NCI-H345 (cell line): Measurements from ENCODE around the gene AUTS2.

Experiments
- DNase-seq: peaks from one replicate; lab custom pipeline; 2025; lab: John Stamatoyannopoulos, UW

AUTS2 gene

DNA sequence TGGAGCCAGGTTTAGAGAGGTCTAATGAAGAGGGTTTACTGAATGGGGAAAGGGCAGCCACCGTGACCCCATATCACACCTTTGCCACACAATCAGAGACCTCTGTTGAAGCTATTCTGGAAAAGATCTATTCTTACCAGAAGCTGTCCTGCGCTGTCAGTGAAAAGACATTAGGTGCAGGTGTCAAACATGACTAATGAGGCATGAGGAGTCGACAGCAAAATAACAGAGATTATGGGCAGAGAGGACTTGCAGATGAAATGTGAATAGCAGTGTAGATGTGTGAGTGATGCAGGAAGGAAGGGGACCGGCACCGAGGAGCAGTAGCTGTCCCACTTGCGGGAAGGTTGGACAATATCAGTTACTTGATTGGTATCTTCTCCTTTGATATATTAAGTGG, 906.0 kb downstream of the AUTS2 start:
- no peak for DNase-seq

DNA sequence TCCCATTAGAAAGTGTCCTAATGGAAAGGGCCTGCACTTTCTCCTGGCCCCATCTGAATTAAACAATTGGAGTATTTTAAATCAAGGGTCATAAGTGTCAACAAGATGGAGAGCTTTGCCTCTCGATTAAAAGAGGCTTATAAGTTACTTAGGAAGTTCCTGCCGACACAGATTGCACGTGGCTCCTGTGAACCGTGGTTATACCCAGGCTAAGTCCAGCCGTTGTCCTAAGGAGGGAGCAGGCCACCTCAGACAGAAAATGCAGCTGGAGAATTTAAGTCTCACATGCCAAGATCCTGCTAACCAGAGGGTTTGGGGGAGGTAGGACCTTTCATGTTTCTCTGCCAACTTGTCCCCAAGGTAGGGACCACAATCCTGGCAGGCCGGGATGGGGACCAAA, 907.2 kb downstream of the AUTS2 start:
- no peak for DNase-seq

DNA sequence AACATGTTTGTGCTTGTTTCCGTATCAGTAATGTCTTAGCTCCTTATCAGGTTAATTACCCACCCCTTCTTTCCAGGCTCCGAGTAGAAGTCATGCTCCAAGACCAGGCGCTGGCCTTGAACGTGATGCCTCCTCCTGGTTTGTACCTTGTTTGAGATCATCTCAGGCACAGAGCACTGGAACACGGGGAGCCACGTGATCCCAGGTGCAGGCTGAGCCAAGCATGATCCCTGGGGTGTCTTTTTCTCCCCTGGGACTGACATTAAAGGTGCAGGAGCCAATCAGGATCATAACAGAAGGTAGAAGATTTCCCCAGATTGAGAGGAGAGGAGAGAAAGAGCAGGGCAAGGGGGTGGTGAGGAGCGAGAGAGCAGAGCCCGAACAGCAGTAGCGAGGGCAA, 907.6 kb downstream of the AUTS2 start:
- no peak for DNase-seq

DNA sequence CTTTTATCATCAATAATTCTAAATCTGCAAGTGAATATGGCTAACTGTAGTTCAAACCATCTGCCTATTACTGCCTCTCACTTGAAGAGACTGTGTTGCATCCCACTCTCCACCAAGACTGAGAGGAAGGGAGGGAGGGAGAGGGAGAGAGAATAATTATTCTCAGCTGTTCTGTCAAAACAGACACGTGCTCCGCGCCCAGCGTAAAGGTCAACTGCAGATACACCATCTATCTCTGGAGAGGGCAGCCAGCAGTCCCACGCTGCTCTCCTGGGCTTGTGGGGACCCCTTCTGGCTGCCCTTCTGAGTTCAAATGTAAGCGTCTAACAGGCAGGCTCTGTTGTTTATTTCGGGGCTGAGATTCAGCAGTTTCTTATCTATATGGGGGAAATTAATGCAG, 908.2 kb downstream of the AUTS2 start:
- no peak for DNase-seq

DNA sequence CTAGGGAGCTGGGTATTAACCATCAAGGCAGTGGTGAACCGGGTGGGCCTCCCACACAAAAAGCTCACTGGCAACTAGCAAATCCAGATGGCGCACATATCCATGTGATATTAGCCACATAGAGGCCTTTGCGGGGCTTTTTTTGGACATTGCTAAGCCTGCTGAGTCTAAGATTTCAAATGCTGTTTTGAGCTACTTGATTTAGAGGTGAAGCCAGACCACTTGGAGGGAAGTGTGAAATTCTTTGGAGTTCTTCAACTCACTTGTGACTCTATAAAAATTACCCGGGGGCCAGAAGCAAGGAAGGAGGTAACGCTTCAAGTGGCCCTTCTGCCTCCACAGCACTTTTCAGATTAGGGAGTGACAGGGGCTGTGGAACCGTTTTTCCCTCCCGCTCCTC, 913.9 kb downstream of the AUTS2 start:
- DNase-seq: no peak

DNA sequence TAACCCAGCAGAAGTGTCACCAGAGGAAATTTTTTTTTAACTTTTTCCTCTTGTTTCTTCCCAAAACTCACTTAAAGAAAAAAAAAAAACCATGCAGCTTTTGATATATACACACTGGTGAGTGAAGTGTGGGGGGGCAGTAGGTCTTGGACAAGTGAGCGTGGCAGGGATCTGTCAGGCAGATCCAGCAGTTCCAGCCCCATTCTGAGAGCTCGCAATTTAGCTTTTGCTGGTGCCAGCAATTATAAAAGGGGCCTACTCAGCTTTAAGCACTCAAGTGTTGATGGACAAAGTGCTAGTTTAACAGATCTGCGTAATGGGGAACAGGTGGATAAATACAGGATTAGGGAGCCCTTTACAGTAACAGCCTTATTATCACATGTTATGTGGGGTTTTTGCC, 914.5 kb downstream of the AUTS2 start:
- no peak for DNase-seq

DNA sequence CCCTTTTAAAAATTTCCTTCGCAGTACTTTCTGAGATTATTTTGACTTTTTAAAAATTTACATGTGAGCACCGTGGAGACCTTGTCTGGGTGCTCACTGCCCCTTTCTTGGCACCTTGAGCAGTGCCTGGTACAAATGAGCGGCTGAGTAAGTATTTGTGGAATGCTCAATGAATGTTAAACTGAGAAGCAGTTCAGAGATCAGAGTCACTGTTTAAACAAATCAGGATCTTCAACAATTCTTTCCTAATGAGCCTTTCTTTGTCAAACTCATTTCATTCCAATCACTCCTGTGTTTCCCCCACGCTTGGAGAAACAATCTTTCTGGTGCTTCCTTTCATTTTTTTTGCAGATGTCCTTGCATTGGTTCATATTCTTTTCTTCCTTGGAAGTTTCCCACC, 922.3 kb downstream of the AUTS2 start:
- DNase-seq: no peak

DNA sequence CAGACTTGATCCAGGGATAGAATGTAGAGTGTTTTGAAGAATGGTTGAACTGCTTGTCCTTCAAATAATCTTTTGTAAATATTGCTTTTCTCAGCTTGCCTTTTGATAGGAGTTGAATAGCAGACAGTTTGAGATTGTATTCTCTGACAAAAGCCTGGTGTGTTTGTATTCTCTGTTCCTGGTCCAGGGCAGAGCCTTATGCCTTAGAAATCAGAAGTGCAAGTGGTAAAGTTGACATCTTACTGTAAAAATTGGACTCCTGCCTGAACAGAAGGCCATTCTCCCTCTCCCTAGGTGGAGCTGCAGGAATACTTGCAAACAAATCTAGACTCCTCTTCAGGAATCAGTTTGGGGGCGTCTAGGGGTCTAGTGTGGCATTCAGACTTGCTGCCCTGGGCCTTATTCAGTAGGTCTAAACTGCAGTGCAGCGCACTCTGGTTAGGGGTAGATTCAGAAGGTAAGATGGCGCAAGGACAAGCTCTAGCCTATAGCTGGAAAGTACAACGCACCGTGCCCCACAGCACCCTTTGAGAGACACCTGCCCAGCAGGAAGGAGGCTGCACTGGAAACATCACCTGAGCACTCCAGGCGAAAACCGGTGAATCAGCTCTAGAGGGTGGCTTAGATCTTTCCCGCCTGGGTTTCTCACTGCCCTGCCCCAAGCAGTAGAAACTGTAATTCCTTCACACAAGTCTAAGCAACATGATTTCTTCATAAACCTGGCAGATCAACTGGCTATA, 925.1 kb downstream of the AUTS2 start:
- no peak for DNase-seq

DNA sequence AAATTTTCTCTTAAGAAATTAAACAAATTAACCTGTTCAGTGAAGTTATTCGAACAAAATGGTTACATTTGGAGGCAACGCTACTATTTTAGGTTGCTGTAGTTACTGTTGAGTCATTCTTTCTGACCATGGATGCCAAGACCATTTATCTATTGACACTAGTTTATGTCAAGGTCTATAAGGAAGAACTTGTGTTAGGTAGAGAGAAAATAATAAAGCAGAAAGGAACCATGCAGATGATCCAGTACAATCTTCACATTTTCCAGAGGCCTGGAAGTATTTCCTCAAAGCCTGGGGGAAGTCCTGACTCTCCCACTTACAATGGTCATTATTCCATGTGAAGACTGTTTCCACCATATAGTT, 925.7 kb downstream of the AUTS2 start:
- DNase-seq: no peak

DNA sequence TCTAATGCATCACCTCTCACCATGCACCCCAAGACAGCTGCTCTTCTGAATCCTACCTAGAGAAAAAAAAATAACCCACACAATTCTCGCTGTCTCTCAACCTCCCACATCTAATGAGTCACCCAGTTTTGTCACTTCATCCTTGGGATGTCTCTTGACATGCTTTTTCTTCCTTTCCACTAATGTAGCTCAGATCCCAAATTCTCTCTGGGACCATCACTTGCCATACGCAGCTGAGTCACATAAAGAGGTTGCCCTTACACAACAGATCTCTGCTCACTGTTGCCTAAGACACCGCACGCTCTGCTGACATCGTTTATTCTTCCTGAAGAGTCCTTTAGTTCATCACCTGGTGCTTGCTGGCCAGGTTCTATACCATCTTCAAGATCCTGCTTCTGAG, 927.7 kb downstream of the AUTS2 start:
- no peak for DNase-seq

DNA sequence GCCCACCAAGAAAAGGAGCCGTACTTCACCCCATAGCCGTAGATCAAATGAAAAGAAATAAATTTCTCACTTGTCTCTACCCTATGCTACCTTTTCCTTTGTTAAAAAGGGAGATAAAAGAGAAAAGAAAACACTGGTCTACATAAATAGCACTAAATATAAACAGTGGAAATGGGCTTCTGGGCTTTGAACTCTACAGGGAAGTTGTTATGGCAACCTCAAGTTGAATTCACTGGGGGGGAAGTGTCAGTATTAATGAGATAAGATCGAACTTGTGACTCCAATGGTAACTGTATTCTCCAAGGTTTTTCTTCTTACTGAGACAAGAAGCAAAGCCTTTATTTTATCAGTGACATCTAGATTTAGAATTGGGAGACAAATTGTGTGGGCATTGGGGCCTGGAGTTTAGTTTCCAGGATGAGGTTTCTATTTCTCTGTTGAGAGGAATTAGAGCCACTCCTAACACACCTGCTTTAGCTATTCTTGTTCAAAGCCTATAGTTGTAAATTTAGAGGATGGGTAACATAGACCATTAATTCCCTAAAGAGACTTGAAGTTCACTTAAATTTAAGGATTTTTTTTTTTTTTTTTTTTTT, 929.3 kb downstream of the AUTS2 start:
- DNase-seq: peak; percentile 15

DNA sequence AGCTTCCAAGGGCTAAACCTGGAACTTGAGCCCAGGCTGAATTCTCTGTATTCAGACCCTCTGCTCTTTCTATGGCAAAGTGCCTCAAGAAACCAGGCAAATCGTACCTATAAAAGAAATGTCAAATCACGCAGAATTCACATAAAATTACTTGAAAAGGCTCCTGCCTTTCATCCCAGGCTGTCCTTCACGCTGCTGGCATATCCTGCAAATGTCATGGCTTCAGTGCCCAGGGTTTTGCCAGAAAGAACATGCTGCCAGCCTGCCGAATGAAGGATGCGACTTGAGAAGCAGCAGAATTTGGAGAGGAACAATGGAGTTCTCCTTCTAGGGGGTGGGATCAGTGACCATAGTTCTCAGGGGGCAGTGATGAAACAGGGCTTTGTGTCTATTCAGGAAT, 931.2 kb downstream of the AUTS2 start:
- DNase-seq: no peak

DNA sequence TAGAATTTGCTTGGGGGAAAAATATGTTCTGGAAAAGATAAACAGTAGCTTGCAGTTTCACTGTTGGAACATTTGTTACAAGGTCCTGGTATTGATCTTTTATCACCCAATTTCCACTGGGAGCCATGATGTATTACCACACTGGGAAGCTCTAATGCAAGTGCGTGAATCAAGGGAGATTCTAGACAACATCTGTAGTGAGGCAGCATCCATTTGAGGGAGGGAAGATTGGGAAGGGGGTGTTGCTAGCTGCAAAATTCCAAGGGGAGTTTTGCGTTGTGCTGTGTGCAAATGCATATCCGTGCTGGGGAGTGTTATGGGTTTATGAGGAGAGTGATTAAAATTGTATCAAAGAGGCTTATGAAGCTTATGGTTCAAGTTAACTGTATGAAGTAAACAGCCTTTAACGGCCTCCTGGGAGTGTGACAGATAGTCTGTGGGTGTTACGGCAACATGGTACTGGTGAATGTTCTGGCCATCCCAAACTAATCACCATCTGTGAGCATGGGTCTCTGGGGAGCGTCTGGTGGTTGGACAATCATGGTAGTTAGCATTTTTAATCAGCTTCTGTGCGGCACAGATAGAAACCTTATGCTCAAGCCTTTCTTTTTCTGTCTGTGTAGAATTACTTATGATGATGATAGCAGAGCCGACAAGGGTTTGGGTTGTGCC, 931.8 kb downstream of the AUTS2 start:
- DNase-seq: no peak

DNA sequence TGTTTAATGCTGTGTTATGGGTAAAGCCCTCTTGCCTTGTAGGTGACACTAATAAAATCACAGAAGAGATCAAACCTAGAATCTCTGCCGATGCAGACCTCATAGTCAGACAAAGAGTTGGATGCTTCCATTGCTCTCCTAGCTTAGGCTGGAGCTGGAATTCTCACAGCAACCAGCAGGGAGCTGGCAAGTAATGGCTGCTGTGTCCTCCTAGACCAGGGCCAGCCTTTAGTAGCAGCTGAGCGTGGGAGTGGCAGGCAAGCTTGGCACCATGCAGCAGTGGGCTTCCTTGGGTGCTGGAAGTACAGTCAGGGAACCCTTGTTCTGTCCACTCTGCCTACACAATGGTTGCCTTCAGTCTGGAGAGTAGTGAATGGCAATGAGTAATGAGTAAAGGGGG, 935.3 kb downstream of the AUTS2 start:
- no peak for DNase-seq

DNA sequence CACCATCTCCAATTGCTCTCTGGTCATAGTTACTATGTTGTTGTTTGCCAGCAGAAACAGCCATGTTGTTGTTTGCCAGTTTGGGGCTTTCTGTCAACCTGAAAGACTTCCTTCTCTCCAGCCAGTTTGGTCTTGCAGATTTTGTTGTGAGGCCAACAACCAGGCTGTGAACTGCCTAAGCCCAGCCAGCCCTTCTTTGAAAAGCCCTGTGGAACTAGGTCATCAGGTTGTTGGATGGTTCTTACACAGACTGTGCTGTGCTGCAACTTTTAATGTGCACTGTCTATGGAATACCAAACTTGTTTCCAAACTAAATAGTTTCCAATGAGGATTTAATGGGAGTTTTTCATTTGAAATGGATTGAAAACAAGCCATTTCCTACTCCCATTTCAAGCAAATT, 940.9 kb downstream of the AUTS2 start:
- DNase-seq: no peak

DNA sequence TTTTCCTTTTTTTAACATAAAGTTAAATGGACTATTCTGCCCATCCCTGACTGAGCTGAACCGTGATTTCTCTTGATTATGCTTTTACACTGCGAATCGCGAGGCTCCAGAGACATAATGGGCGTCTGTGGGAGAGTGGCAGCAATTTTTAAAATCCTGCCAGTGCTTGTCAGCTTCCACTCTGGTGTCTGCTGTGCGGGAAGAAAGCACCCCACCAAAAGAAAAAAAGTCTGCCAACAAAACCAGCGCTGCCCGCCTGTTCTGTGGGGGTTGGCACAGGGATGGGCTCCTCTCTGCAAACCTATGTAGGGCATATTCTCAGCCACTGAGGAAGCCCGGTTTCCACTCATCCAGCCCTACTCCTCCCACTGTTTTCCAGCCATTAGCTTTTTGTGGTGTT, 941.3 kb downstream of the AUTS2 start:
- DNase-seq: no peak

DNA sequence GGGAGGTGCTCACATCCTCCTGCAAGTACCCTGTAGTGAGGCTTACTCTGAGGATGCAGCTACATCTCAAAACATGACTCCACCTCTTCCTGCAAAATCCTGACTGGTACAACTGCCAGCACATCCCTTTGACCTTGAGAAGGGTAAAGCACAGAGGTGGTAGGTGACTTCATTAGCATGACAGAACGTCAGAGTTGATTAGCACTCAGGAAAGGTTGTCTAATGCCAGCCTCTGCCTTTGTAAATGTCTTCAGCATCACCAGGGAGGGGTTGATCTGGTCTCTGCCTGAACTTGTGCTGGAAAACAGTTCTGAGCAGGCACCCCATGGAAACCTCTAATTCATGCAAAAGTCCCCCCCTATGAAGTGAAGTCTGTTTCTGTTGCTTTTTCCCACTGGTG, 942.4 kb downstream of the AUTS2 start:
- no peak for DNase-seq

DNA sequence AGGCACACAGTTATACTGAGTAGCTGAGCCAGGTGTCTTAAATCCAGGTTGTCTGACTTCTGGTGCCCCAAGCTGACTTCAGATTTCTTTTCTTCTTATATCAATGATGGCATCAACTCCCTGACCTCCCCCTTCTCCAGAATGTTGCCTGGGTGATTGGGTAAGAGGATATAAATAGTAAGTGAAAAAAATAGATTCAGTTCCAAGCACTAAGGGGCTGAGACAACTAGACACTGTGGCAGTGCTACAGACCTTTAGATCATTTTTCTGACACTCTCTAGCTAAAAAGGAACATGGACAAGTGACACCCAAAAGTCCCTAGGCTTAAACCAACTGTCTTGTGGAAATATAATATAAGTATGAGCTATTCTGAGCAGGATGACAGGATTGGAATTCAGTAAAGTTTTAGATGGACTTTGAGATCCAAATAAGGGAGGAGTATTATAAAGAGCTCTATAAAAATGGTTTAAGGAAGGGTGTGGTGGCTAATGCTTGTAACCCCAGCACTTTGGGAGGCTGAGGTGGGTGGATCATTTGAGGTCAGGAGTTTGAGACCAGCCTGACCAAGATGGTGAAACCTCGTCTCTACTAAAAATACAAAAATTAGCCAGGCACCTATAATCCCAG, 944.6 kb downstream of the AUTS2 start:
- no peak for DNase-seq

DNA sequence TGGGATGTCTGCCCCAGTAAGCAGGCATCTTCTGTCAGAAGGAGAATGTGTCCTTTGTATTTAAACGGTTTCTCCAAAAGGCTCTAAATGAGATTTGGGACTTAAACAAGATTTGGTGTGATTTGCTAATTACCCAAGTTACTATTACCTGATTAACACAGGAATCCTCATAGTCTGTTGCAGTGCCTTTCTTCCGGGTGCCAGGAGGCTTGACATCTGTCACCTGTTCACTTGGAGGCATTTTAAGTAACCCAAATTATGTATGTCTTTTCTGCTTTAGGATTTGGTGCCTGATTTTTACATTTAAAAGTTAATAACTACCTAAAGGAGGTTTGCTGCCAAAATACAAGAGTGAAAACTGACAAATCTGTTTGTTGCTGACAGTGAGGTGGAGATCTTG, 945.7 kb downstream of the AUTS2 start:
- no peak for DNase-seq

DNA sequence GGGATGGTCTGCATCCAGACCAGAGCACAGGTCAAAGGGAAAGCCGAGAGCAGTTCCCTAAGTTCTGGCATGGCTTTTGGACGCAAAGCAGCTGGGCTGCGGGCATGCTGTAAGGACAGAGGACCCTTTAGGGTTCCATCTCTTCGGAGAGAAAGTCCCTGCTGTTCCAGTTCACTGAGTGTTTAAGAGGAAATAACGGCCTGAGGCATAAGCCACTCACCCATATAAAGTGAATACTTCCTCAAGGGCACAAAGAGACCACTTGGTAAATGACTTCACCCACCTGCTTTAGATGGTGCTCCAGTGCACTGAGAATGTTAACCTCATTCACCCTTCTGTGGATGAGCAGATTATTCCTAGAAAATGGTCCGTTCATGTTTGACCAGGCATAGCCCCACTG, 946.9 kb downstream of the AUTS2 start:
- no peak for DNase-seq

DNA sequence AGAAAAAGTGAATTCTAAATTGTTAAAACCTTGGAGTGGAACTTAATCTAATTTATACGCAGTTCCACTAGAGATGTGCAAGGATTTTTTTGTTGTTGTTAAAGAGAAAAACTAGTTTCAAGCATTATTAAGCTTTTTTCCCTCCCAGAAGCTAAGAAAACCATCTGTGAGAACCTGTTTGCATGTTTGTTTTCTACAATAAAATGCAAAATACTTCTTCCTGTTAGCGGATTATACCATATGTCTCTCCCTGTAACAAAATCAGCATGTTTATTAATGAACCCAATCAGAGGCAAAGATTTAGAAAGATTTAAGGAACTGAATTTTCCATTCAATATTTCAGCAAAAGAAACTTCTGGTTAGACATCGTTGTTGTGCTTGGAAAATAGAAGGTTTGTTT, 953.9 kb downstream of the AUTS2 start:
- DNase-seq: no peak

DNA sequence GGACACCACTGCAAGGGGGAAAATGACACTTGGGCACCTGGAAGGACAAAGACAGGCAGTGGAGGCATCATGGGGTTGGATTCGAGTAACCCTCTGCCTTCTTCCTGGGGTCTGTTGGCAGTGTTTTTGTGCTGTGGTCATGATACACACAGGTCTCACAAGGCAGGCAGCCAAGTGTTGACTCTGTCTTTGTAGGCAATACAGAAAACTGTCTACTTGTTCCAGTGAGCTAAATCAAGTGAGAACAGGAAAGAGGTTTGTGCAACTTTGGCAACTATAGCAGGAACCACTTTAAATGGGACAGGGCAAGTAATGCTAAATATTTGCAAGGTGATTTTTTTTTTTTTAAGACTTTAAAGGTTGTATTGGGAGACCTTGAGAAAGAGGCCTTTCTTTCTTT, 955.1 kb downstream of the AUTS2 start:
- no peak for DNase-seq

DNA sequence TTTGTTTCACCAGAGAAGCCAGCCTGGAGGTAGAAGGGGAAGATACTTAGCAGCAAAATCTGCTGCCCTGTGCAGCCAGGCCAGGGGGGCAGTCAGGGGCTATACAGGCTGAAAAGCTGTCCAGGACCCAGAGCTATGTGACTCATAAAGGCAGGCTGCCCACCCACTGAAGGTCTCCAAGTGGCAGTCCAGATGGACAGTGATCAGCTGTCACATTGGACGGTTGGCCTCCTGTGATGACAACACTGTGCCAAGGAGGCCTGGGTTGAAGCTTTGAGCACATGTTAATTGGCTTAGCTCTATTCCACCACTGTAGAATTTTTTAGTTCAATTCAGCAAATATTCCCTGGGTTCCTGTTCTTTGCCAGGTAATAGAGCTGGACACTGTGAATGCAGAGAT, 956.4 kb downstream of the AUTS2 start:
- DNase-seq: no peak
